ENCODE data around the gene FAM25G. TPM values are rescaled to one million over a fixed set of nuclear protein-coding genes. Genes with fewer than 3 reads are reported as not detected.

FAM25G gene
- total RNA-seq, 1 experiment from 2014 or later = not detected

GRCh38 chr10:47458466-47459154 is 32.9 kb downstream of the FAM25G start:
- TF ChIP-seq NFYB (CRISPR knock-in tag; conservative IDR thresholded peaks at IDR 0.05; ENCODE audit: low read depth) (no peak), MYBL2 (CRISPR knock-in tag; IDR thresholded peaks at IDR 0.05) (no peak), NR1H2 (CRISPR knock-in tag; IDR thresholded peaks at IDR 0.05) (no peak), ZNF512 (CRISPR knock-in tag; IDR thresholded peaks at IDR 0.05; ENCODE audit: borderline replicate concordance) (no peak), E2F5 (CRISPR knock-in tag; IDR thresholded peaks at IDR 0.05) (no peak), PRRX2 (CRISPR knock-in tag; IDR thresholded peaks at IDR 0.05) (no peak), ZNF532 (CRISPR knock-in tag; IDR thresholded peaks at IDR 0.05; ENCODE audit: borderline replicate concordance) (no peak), ZNF138 (CRISPR knock-in tag; conservative IDR thresholded peaks at IDR 0.05) (no peak), OVOL2 (CRISPR knock-in tag; IDR thresholded peaks at IDR 0.05; ENCODE audit: borderline replicate concordance) (no peak), AR (CRISPR knock-in tag; IDR thresholded peaks at IDR 0.05) (no peak), ZNF232 (CRISPR knock-in tag; IDR thresholded peaks at IDR 0.05) (no peak), CREM (CRISPR knock-in tag; IDR thresholded peaks at IDR 0.05) (no peak), SMAD3 (CRISPR knock-in tag; IDR thresholded peaks at IDR 0.05; ENCODE audit: borderline replicate concordance) (no peak), EMX1 (CRISPR knock-in tag; IDR thresholded peaks at IDR 0.05) (no peak), ZNF396 (CRISPR knock-in tag; IDR thresholded peaks at IDR 0.05; ENCODE audit: borderline replicate concordance) (no peak), ERG (CRISPR knock-in tag; IDR thresholded peaks at IDR 0.05) (no peak), HMGA2 (CRISPR knock-in tag; IDR thresholded peaks at IDR 0.05) (no peak)
- ChIA-PET POLR2A (no interaction called here), CTCF (no interaction called here)
- Mint-ChIP-seq H3K27ac (no peak overlapping the region), H3K4me1 (peaks cover 3% of the 10 kb centered on the region), H3K9me3 (no peaks in the 10 kb centered on the region), H3K27me3 (ENCODE audit: low read depth) (no peaks in the 10 kb centered on the region), H3K36me3 (no peaks in the 10 kb centered on the region), H3K4me3 (no peak overlapping the region)
- no peak for ATAC-seq
- DNase-seq (ENCODE audit: low spot score) = no peak

Measured in WTC11 (cell line).